DND-41 (cell line): Measurements from ENCODE around the gene IPCEF1.
A peak's percentile ranks its signal among the peaks of the same experiment; 100 is the strongest.

Experiments used
- ATAC-seq: fragments of 200-7000 bp; cut with Tn5 transposase; 3 replicates; pipeline ENCODE4 v1.9.1; 2021; ENCODE audit warnings: low read depth; ENCODE audit not compliant: insufficient read depth
- DNase-seq: peaks from one replicate; pipeline ENCODE4 v3.0.0-alpha.2; 2020
- H2AFZ ChIP-seq: 2 replicates; pipeline ENCODE4 v1.6.0; 2012; ENCODE audit warnings: low read depth, low read length
- H3K27ac ChIP-seq: 2 replicates; pipeline ENCODE4 v1.5.1; 2012; ENCODE audit warnings: low read length, inconsistent platforms
- H3K27me3 ChIP-seq: fragments of 200-600 bp; sonication (generic); 2 replicates; pipeline ENCODE4 v1.6.0; 2012; ENCODE audit warnings: low read length, mild to moderate bottlenecking, inconsistent platforms; ENCODE audit not compliant: insufficient read depth, poor library complexity
- H3K36me3 ChIP-seq: 2 replicates; pipeline ENCODE4 v1.5.1; 2012; ENCODE audit warnings: low read length, inconsistent platforms; ENCODE audit not compliant: insufficient read depth
- H3K4me1 ChIP-seq: 2 replicates; pipeline ENCODE4 v1.5.1; 2012; ENCODE audit warnings: mild to moderate bottlenecking, low read length; ENCODE audit not compliant: insufficient read depth
- H3K4me2 ChIP-seq: 2 replicates; pipeline ENCODE4 v1.6.0; 2012; ENCODE audit warnings: mild to moderate bottlenecking, moderate library complexity, low read length, inconsistent platforms; ENCODE audit not compliant: insufficient read depth
- H3K4me3 ChIP-seq, 2 experiments: fragments of 200-600 bp in 1 of 2; shearing (Covaris generic) in 1 of 2; 2 replicates each; pipeline ENCODE4 v1.5.1; 2012 to 2016; ENCODE audit warnings: inconsistent platforms in 2 of 2, low read length in 2 of 2, mild to moderate bottlenecking in 2 of 2, low read depth in 1 of 2, moderate library complexity in 1 of 2
- H3K79me2 ChIP-seq: 2 replicates; pipeline ENCODE4 v1.6.0; 2012; ENCODE audit warnings: low read length, inconsistent platforms; ENCODE audit not compliant: insufficient read depth
- H3K9ac ChIP-seq: 2 replicates; pipeline ENCODE4 v1.6.0; 2012; ENCODE audit warnings: low read depth, mild to moderate bottlenecking, inconsistent platforms, low read length, moderate library complexity
- H3K9me3 ChIP-seq: 2 replicates; pipeline ENCODE4 v1.5.1; 2012; ENCODE audit warnings: low read length, moderate library complexity, mild to moderate bottlenecking, inconsistent platforms; ENCODE audit not compliant: insufficient read depth, severe bottlenecking
- H4K20me1 ChIP-seq: 2 replicates; pipeline ENCODE4 v1.6.0; 2012; ENCODE audit warnings: low read length; ENCODE audit not compliant: insufficient read depth
- CTCF ChIP-seq: IDR thresholded peaks from 2 replicates; pipeline ENCODE4 v1.5.1; 2012; ENCODE audit warnings: borderline replicate concordance, low read length, moderate library complexity, mild to moderate bottlenecking; ENCODE audit not compliant: poor library complexity, severe bottlenecking; ENCODE audit errors: extremely low read depth
- EZH2 ChIP-seq: IDR thresholded peaks from 3 replicates; pipeline ENCODE4 v1.6.1; 2012; ENCODE audit warnings: borderline replicate concordance, low read depth, mild to moderate bottlenecking, moderate library complexity, low read length, inconsistent platforms; ENCODE audit not compliant: severe bottlenecking

IPCEF1 gene

GRCh38 chr6:154154389-154154967 lies 202.1 kb downstream of the IPCEF1 start:
- ATAC-seq (no peak), DNase-seq (peak; percentile 58)
- no peak overlapping the region for H3K4me3 ChIP-seq
- peak; percentile 72 for TF ChIP-seq CTCF
- no peak for TF ChIP-seq EZH2
- peaks cover 4% of the 10 kb centered on the region; the same call in 1 of the 2 replicates for H3K36me3 ChIP-seq
- H3K27me3 ChIP-seq = no peaks in the 10 kb centered on the region
- no peak overlapping the region for H3K4me2 ChIP-seq
- H4K20me1 ChIP-seq = no peaks in the 10 kb centered on the region
- H3K9me3 ChIP-seq = peaks cover 3% of the 10 kb centered on the region
- H2AFZ ChIP-seq = no peak overlapping the region
- peaks cover 45% of the 10 kb centered on the region for H3K4me1 ChIP-seq
- H3K27ac ChIP-seq = peak overlapping the region; percentile 52; the same call in 1 of the 2 replicates
- no peaks in the 10 kb centered on the region for H3K79me2 ChIP-seq
- no peak overlapping the region for H3K9ac ChIP-seq

- H3K4me2 ChIP-seq = no peak overlapping the region
- no peaks in the 10 kb centered on the region for H3K9me3 ChIP-seq
- H4K20me1 ChIP-seq = no peaks in the 10 kb centered on the region
- H2AFZ ChIP-seq = no peak overlapping the region
- no peaks in the 10 kb centered on the region for H3K4me1 ChIP-seq
- H3K36me3 ChIP-seq = no peaks in the 10 kb centered on the region
- no peaks in the 10 kb centered on the region for H3K27me3 ChIP-seq
- no peak overlapping the region for H3K4me3 ChIP-seq
- no peak overlapping the region for H3K9ac ChIP-seq
- no peak for DNase-seq
- no peak for ATAC-seq
- TF ChIP-seq CTCF (no peak), EZH2 (no peak)
- H3K79me2 ChIP-seq = no peaks in the 10 kb centered on the region
- no peak overlapping the region for H3K27ac ChIP-seq
These were observed 212.8 kb downstream of the IPCEF1 start for GRCh38 chr6:154143753-154144152.

GRCh38 chr6:154140743-154141142 lies 215.9 kb downstream of the IPCEF1 start:
- Histone ChIP-seq H3K36me3 (no peaks in the 10 kb centered on the region), H3K4me1 (no peaks in the 10 kb centered on the region), H3K9ac (no peak overlapping the region), H3K4me3 (no peak overlapping the region), H2AFZ (no peak overlapping the region), H3K9me3 (no peaks in the 10 kb centered on the region), H4K20me1 (no peaks in the 10 kb centered on the region), H3K27ac (no peak overlapping the region), H3K27me3 (no peaks in the 10 kb centered on the region), H3K4me2 (no peak overlapping the region), H3K79me2 (no peaks in the 10 kb centered on the region)
- ATAC-seq (no peak), DNase-seq (no peak)
- TF ChIP-seq CTCF = no peak
- TF ChIP-seq EZH2 = no peak
